Osteoblast (primary cell): Measurements from ENCODE around the gene LGALS1. TPM values are rescaled to one million over a fixed set of nuclear protein-coding genes. Genes with fewer than 3 reads are reported as not detected.

Experiments
- DNase-seq: peaks from one replicate; pipeline ENCODE4 v3.0.0; 2011; ENCODE audit warnings: low spot score, mixed read lengths; ENCODE audit not compliant: insufficient read length; ENCODE audit errors: missing footprints
- H2AFZ ChIP-seq: 2 replicates; pipeline ENCODE4 v1.6.0; 2011; ENCODE audit warnings: mild to moderate bottlenecking, low read length
- H3K27ac ChIP-seq: 2 replicates; pipeline ENCODE4 v1.5.1; 2011; ENCODE audit warnings: mild to moderate bottlenecking, low read depth, low read length, moderate library complexity
- H3K27me3 ChIP-seq: 2 replicates; pipeline ENCODE4 v1.6.0; 2012; ENCODE audit warnings: mild to moderate bottlenecking, control low read depth, inconsistent platforms, low read length, moderate library complexity; ENCODE audit not compliant: insufficient read depth
- H3K36me3 ChIP-seq: 2 replicates; pipeline ENCODE4 v1.5.1; 2011; ENCODE audit warnings: mild to moderate bottlenecking, low read length, control low read depth, moderate library complexity; ENCODE audit not compliant: insufficient read depth
- H3K4me1 ChIP-seq: 2 replicates; pipeline ENCODE4 v1.5.1; 2011; ENCODE audit warnings: mild to moderate bottlenecking, low read length, control low read depth, moderate library complexity; ENCODE audit not compliant: insufficient read depth
- H3K4me2 ChIP-seq: 2 replicates; pipeline ENCODE4 v1.6.0; 2011; ENCODE audit warnings: mild to moderate bottlenecking, low read length; ENCODE audit not compliant: insufficient read depth
- H3K4me3 ChIP-seq: fragments of 200-600 bp; sonication (generic); 3 replicates; pipeline ENCODE4 v1.5.1; 2012; ENCODE audit warnings: mild to moderate bottlenecking, low read length, inconsistent platforms; ENCODE audit not compliant: insufficient read depth
- H3K79me2 ChIP-seq: 2 replicates; pipeline ENCODE4 v1.6.0; 2012; ENCODE audit warnings: mild to moderate bottlenecking, low read length, control low read depth, inconsistent platforms; ENCODE audit not compliant: insufficient read depth
- H3K9me3 ChIP-seq: 2 replicates; pipeline ENCODE4 v1.5.1; 2011; ENCODE audit warnings: low read depth, low read length, control low read depth
- H4K20me1 ChIP-seq: 2 replicates; pipeline ENCODE4 v1.6.0; 2012; ENCODE audit warnings: mild to moderate bottlenecking, low read length, control low read depth; ENCODE audit not compliant: insufficient read depth
- CTCF ChIP-seq: IDR thresholded peaks from 2 replicates; pipeline ENCODE4 v1.5.1; 2011; ENCODE audit warnings: mild to moderate bottlenecking, low read depth, low read length, moderate library complexity; ENCODE audit errors: extremely low read depth
- total RNA-seq: library from RNA; depleted of rRNA; stranded (reverse); fragments of >200 nt; gene quantifications from 2 replicates; pipeline ENCODE4 v1.2.3, GENCODE V29; 2012

LGALS1 gene
- total RNA-seq, 1 donor = 3,004 TPM

- no peaks in the 10 kb centered on the region for H3K4me1 ChIP-seq
- no peaks in the 10 kb centered on the region for H3K36me3 ChIP-seq
- no peaks in the 10 kb centered on the region for H3K79me2 ChIP-seq
- H4K20me1 ChIP-seq = no peaks in the 10 kb centered on the region
- H2AFZ ChIP-seq = no peak overlapping the region
- no peaks in the 10 kb centered on the region for H3K9me3 ChIP-seq
- H3K27ac ChIP-seq = no peak overlapping the region
- no peak for TF ChIP-seq CTCF
- H3K4me2 ChIP-seq = no peak overlapping the region
- no peak for DNase-seq
- H3K27me3 ChIP-seq = no peaks in the 10 kb centered on the region
- no peak overlapping the region for H3K4me3 ChIP-seq
Measured at GRCh38 chr22:37705205-37705604, 29.8 kb downstream of the LGALS1 start.

- H3K27ac ChIP-seq = no peak overlapping the region
- no peak overlapping the region for H3K4me2 ChIP-seq
- H3K79me2 ChIP-seq = no peaks in the 10 kb centered on the region
- no peaks in the 10 kb centered on the region for H3K27me3 ChIP-seq
- H3K9me3 ChIP-seq = no peaks in the 10 kb centered on the region
- no peak overlapping the region for H3K4me3 ChIP-seq
- H2AFZ ChIP-seq = no peak overlapping the region
- TF ChIP-seq CTCF = no peak
- no peaks in the 10 kb centered on the region for H3K36me3 ChIP-seq
- H4K20me1 ChIP-seq = no peaks in the 10 kb centered on the region
- no peaks in the 10 kb centered on the region for H3K4me1 ChIP-seq
- peak; percentile 45 for DNase-seq
Measured at GRCh38 chr22:37708580-37709444, 33.4 kb downstream of the LGALS1 start.

- Histone ChIP-seq H3K4me1 (no peaks in the 10 kb centered on the region), H2AFZ (no peak overlapping the region), H3K9me3 (no peaks in the 10 kb centered on the region), H3K4me2 (no peak overlapping the region), H3K27me3 (no peaks in the 10 kb centered on the region), H3K36me3 (no peaks in the 10 kb centered on the region), H3K4me3 (no peak overlapping the region), H3K79me2 (no peaks in the 10 kb centered on the region), H3K27ac (no peak overlapping the region), H4K20me1 (no peaks in the 10 kb centered on the region)
- DNase-seq = no peak
- no peak for TF ChIP-seq CTCF
Measured at GRCh38 chr22:37709445-37709765, 34.0 kb downstream of the LGALS1 start.

- no peak for TF ChIP-seq CTCF
- H4K20me1 ChIP-seq = no peaks in the 10 kb centered on the region
- H3K79me2 ChIP-seq = no peaks in the 10 kb centered on the region
- H3K4me3 ChIP-seq = no peak overlapping the region
- DNase-seq = peak; percentile 58
- no peak overlapping the region for H3K27ac ChIP-seq
- no peaks in the 10 kb centered on the region for H3K4me1 ChIP-seq
- H3K9me3 ChIP-seq = no peaks in the 10 kb centered on the region
- no peak overlapping the region for H2AFZ ChIP-seq
- H3K27me3 ChIP-seq = no peaks in the 10 kb centered on the region
- H3K4me2 ChIP-seq = no peak overlapping the region
- no peaks in the 10 kb centered on the region for H3K36me3 ChIP-seq
Measured at GRCh38 chr22:37710675-37711074, 35.2 kb downstream of the LGALS1 start.
